OCI-LY1 (cell line): ENCODE results near the gene PBX1.

Experiments used
- H2AFZ ChIP-seq: fragments of 200-600 bp; sonication (generic), shearing (Covaris generic); 2 replicates; pipeline ENCODE4 v1.6.0; 2014; ENCODE audit warnings: antibody characterized with exemption, mild to moderate bottlenecking, low read length
- H3F3A ChIP-seq: fragments of 200-600 bp; sonication (generic), shearing (Covaris generic); 2 replicates; pipeline ENCODE4 v1.6.0; 2014; ENCODE audit warnings: mild to moderate bottlenecking, antibody characterized with exemption, low read length, moderate library complexity; ENCODE audit not compliant: insufficient read depth
- H3K27ac ChIP-seq: fragments of 200-600 bp; sonication (generic); 2 replicates; pipeline ENCODE4 v1.5.1; 2014; ENCODE audit warnings: low read length, mixed run types, mild to moderate bottlenecking, low read depth; ENCODE audit not compliant: poor library complexity, severe bottlenecking
- H3K27me3 ChIP-seq: fragments of 200-600 bp; sonication (generic); 2 replicates; pipeline ENCODE4 v1.6.0; 2014; ENCODE audit warnings: antibody characterized with exemption, mild to moderate bottlenecking, low read length, moderate library complexity; ENCODE audit not compliant: insufficient read depth
- H3K36me3 ChIP-seq: fragments of 200-600 bp; sonication (generic); 2 replicates; pipeline ENCODE4 v1.6.1; 2014; ENCODE audit warnings: mild to moderate bottlenecking, antibody characterized with exemption, low read length, moderate library complexity, mixed read lengths; ENCODE audit not compliant: insufficient read depth
- H3K4me1 ChIP-seq: fragments of 200-600 bp; sonication (generic); 2 replicates; pipeline ENCODE4 v1.5.1; 2014; ENCODE audit warnings: mild to moderate bottlenecking, low read length, moderate library complexity; ENCODE audit not compliant: insufficient read depth, severe bottlenecking
- H3K4me2 ChIP-seq: fragments of 200-600 bp; sonication (generic), shearing (Covaris generic); 2 replicates; pipeline ENCODE4 v1.6.1; 2014; ENCODE audit warnings: low read length
- H3K4me3 ChIP-seq: fragments of 200-600 bp; sonication (generic); 2 replicates; pipeline ENCODE4 v1.5.1; 2014; ENCODE audit warnings: low read length, low read depth, mild to moderate bottlenecking, mixed read lengths; ENCODE audit not compliant: poor library complexity, severe bottlenecking
- H3K79me2 ChIP-seq: fragments of 200-600 bp; shearing (Covaris generic); 2 replicates; pipeline ENCODE4 v1.6.1; 2016; ENCODE audit warnings: mixed run types, low read length, mixed read lengths; ENCODE audit not compliant: insufficient read depth
- H3K9ac ChIP-seq: fragments of 200-600 bp; sonication (generic), shearing (Covaris generic); 2 replicates; pipeline ENCODE4 v1.6.1; 2014; ENCODE audit warnings: mild to moderate bottlenecking, low read length, mixed read lengths
- H3K9me2 ChIP-seq: fragments of 200-600 bp; sonication (generic), shearing (Covaris generic); 2 replicates; pipeline ENCODE4 v1.6.1; 2014; ENCODE audit warnings: low read depth, mild to moderate bottlenecking, low read length, mixed read lengths
- H3K9me3 ChIP-seq: fragments of 200-600 bp; shearing (Covaris generic); 2 replicates; pipeline ENCODE4 v1.6.1; 2014; ENCODE audit warnings: low read length, mixed read lengths
- H4K20me1 ChIP-seq: fragments of 200-600 bp; sonication (generic), shearing (Covaris generic); 2 replicates; pipeline ENCODE4 v1.6.0; 2016; ENCODE audit warnings: mild to moderate bottlenecking, low read length; ENCODE audit not compliant: insufficient read depth
- CTCF ChIP-seq: fragments of 200-600 bp; sonication (generic), shearing (Covaris generic); IDR thresholded peaks from 2 replicates; pipeline ENCODE4 v1.5.1; 2017; ENCODE audit warnings: mild to moderate bottlenecking, antibody characterized with exemption, low read length, moderate library complexity, mixed read lengths
- EZH2 ChIP-seq: fragments of 200-600 bp; sonication (generic), shearing (Covaris generic); IDR thresholded peaks from 2 replicates; pipeline ENCODE4 v1.8.0; 2017; ENCODE audit warnings: borderline replicate concordance, mixed run types, mild to moderate bottlenecking, antibody characterized with exemption, low read length, moderate library complexity, mixed read lengths

The PBX1 gene

DNA sequence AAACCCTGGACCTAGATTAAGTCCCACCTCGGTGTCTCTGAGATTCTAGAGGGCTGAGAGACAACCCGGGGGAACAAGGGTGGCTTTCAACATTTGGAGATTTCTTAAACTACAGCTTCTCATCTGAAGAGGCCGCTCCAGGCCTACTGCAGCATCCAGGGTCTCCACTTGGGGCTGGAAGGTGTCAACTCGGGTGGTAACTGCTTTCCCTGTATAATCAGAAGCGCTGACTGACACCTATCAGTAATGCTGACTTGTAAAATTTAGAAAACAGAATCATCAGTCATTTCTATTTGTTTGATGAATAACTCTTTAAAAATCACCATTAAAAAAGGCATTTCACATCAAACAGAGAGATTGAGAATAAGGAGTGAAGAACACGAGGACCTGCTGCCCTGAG, 226.0 kb downstream of the PBX1 start:
- Histone ChIP-seq H3K79me2 (no peaks in the 10 kb centered on the region), H3F3A (no peaks in the 10 kb centered on the region), H4K20me1 (no peaks in the 10 kb centered on the region), H3K27ac (no peak overlapping the region), H3K4me2 (no peak overlapping the region), H2AFZ (no peak overlapping the region), H3K36me3 (no peaks in the 10 kb centered on the region), H3K4me1 (no peaks in the 10 kb centered on the region), H3K4me3 (no peak overlapping the region), H3K9ac (no peak overlapping the region), H3K9me3 (no peaks in the 10 kb centered on the region), H3K9me2 (no peaks in the 10 kb centered on the region), H3K27me3 (no peaks in the 10 kb centered on the region)
- no peak for TF ChIP-seq EZH2
- no peak for TF ChIP-seq CTCF

DNA sequence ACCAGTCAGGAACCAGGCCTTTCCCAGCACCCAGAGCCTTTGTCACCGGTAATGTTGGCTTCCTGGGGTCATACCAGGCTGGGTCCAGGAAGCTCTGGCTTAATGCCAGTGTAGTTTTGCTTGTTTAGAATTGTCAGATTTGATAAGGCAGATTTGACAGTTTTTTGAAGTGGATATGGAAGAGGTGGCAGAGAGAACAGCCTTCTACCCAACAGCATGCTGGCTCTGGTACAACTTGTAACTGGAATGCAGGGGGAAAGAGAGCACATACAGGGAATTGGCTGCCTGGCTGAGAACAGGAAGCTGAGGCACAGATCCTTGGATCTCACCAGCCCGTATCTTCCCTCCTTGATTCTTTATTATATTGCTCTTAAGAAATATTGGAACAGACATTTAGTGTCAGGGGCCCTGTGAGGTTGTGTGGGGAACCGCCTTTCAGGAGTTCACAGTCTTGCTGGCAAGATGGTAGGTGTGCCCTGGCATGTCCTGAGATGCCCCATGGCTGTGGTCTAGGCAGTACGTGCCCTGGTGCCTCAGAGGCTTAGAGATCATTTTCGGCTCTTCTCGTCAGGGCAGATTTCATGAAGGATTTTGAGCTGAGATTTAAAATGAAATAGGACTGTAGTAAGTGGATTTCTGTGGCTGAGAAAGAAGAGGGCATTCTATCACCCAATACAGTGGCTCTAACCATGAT, 227.0 kb downstream of the PBX1 start:
- Histone ChIP-seq H3K36me3 (no peaks in the 10 kb centered on the region), H3K4me1 (no peaks in the 10 kb centered on the region), H3K4me2 (no peak overlapping the region), H3K27ac (no peak overlapping the region), H3K9me2 (no peaks in the 10 kb centered on the region), H3K9me3 (no peaks in the 10 kb centered on the region), H3K9ac (no peak overlapping the region), H3K79me2 (no peaks in the 10 kb centered on the region), H3K4me3 (no peak overlapping the region), H2AFZ (no peak overlapping the region), H3F3A (no peaks in the 10 kb centered on the region), H4K20me1 (no peaks in the 10 kb centered on the region), H3K27me3 (no peaks in the 10 kb centered on the region)
- TF ChIP-seq CTCF (no peak), EZH2 (no peak)

GRCh38 chr1:164786980-164787833, 228.2 kb downstream of the PBX1 start:
- Histone ChIP-seq H3K4me3 (no peak overlapping the region), H3K9me3 (no peaks in the 10 kb centered on the region), H4K20me1 (no peaks in the 10 kb centered on the region), H3K79me2 (no peaks in the 10 kb centered on the region), H3K9ac (no peak overlapping the region), H3K4me1 (no peaks in the 10 kb centered on the region), H3K9me2 (no peaks in the 10 kb centered on the region), H3K36me3 (no peaks in the 10 kb centered on the region), H3K27me3 (no peaks in the 10 kb centered on the region), H3F3A (no peaks in the 10 kb centered on the region), H3K4me2 (no peak overlapping the region), H3K27ac (no peak overlapping the region), H2AFZ (no peak overlapping the region)
- TF ChIP-seq CTCF (peak; percentile 84), EZH2 (no peak)
